Astrocyte (in vitro differentiated cells and primary cell): ENCODE measurements around the gene RSPH1. TPM values are rescaled to one million over a fixed set of nuclear protein-coding genes. Genes with fewer than 3 reads are reported as not detected.

Experiments used
- DNase-seq: peaks from one replicate; pipeline ENCODE4 v3.0.0-alpha.2; 2010; ENCODE audit warnings: low read depth
- FAIRE-seq: peaks from 2 replicates; lab custom pipeline; 2011; peaks lifted over from hg19 to GRCh38; lab: Jason Lieb, UNC
- H2AFZ ChIP-seq: 2 replicates; pipeline ENCODE4 v1.6.0; 2012; ENCODE audit warnings: low read depth, low read length, inconsistent platforms
- H3K27ac ChIP-seq: 2 replicates; pipeline ENCODE4 v1.5.1; 2011; ENCODE audit warnings: low read depth, low read length, inconsistent platforms
- H3K27me3 ChIP-seq: 2 replicates; pipeline ENCODE4 v1.6.0; 2011; ENCODE audit warnings: low read length, inconsistent platforms; ENCODE audit not compliant: insufficient read depth
- H3K36me3 ChIP-seq: 2 replicates; pipeline ENCODE4 v1.5.1; 2011; ENCODE audit warnings: low read length, inconsistent platforms; ENCODE audit not compliant: insufficient read depth
- H3K4me1 ChIP-seq: 2 replicates; pipeline ENCODE4 v1.5.1; 2011; ENCODE audit warnings: low read length, inconsistent platforms; ENCODE audit not compliant: insufficient read depth
- H3K4me2 ChIP-seq: 2 replicates; pipeline ENCODE4 v1.6.0; 2012; ENCODE audit warnings: low read length, inconsistent platforms
- H3K4me3 ChIP-seq: 2 replicates; pipeline ENCODE4 v1.5.1; 2011; ENCODE audit warnings: low read depth, mild to moderate bottlenecking, low read length, inconsistent platforms; ENCODE audit not compliant: insufficient read depth
- H3K79me2 ChIP-seq: 2 replicates; pipeline ENCODE4 v1.6.0; 2012; ENCODE audit warnings: mild to moderate bottlenecking, low read length, inconsistent platforms; ENCODE audit not compliant: insufficient read depth
- H3K9ac ChIP-seq: 2 replicates; pipeline ENCODE4 v1.6.0; 2012; ENCODE audit warnings: mild to moderate bottlenecking, low read length, inconsistent platforms
- H3K9me3 ChIP-seq: 2 replicates; pipeline ENCODE4 v1.5.1; 2012; ENCODE audit warnings: low read depth, mild to moderate bottlenecking, low read length, inconsistent platforms; ENCODE audit not compliant: insufficient read depth
- H4K20me1 ChIP-seq: 2 replicates; pipeline ENCODE4 v1.6.0; 2012; ENCODE audit warnings: low read length, inconsistent platforms; ENCODE audit not compliant: insufficient read depth
- H3K27ac Mint-ChIP-seq: one replicate; pipeline ENCODE4 v1.8.0; 2021; ENCODE audit warnings: mild to moderate bottlenecking, mixed read lengths; ENCODE audit not compliant: unreplicated experiment
- H3K27me3 Mint-ChIP-seq: one replicate; pipeline ENCODE4 v1.8.0; 2021; ENCODE audit warnings: low read depth, mixed read lengths; ENCODE audit not compliant: unreplicated experiment
- H3K36me3 Mint-ChIP-seq: one replicate; pipeline ENCODE4 v1.8.0; 2021; ENCODE audit warnings: low read depth, mixed read lengths; ENCODE audit not compliant: unreplicated experiment
- H3K4me1 Mint-ChIP-seq: one replicate; pipeline ENCODE4 v1.8.0; 2021; ENCODE audit warnings: low read depth, mixed read lengths; ENCODE audit not compliant: unreplicated experiment
- H3K4me3 Mint-ChIP-seq: one replicate; pipeline ENCODE4 v1.8.0; 2021; ENCODE audit warnings: mild to moderate bottlenecking, moderate library complexity, mixed read lengths; ENCODE audit not compliant: unreplicated experiment
- H3K9me3 Mint-ChIP-seq: one replicate; pipeline ENCODE4 v1.8.0; 2021; ENCODE audit warnings: mild to moderate bottlenecking, mixed read lengths; ENCODE audit not compliant: unreplicated experiment
- CTCF ChIP-seq: IDR thresholded peaks from 2 replicates; pipeline ENCODE4 v1.5.1; 2011; ENCODE audit warnings: low read depth, mild to moderate bottlenecking, inconsistent platforms, low read length, moderate library complexity; ENCODE audit not compliant: insufficient read depth
- EZH2 ChIP-seq: IDR thresholded peaks from 2 replicates; pipeline ENCODE4 v1.6.1; 2012; ENCODE audit warnings: mild to moderate bottlenecking, low read length, inconsistent platforms; ENCODE audit not compliant: insufficient read depth
- total RNA-seq: library from RNA; stranded (reverse); gene quantifications from 2 replicates; pipeline ENCODE4 v1.2.1, GENCODE V29; 2021

Gene RSPH1
- total RNA-seq, 1 donor from 2014 or later: 0.43 TPM

GRCh38 chr21:42467140-42467983 lies 28.7 kb downstream of the RSPH1 start:
- no peaks in the 10 kb centered on the region for H3K9me3 ChIP-seq
- no peak overlapping the region for H3K4me3 ChIP-seq
- H4K20me1 ChIP-seq: no peaks in the 10 kb centered on the region
- H3K79me2 ChIP-seq: no peaks in the 10 kb centered on the region
- H3K36me3 ChIP-seq: no peaks in the 10 kb centered on the region
- no peak overlapping the region for H3K27ac ChIP-seq
- H3K9me3 Mint-ChIP-seq: no peaks in the 10 kb centered on the region
- no peaks in the 10 kb centered on the region for H3K4me1 ChIP-seq
- H3K36me3 Mint-ChIP-seq: no peaks in the 10 kb centered on the region
- no peak for TF ChIP-seq EZH2
- no peak for TF ChIP-seq CTCF
- no peak overlapping the region for H2AFZ ChIP-seq
- H3K4me1 Mint-ChIP-seq: peaks cover 12% of the 10 kb centered on the region
- H3K27me3 ChIP-seq: peaks cover 2% of the 10 kb centered on the region
- no peak overlapping the region for H3K27ac Mint-ChIP-seq
- H3K27me3 Mint-ChIP-seq: peaks cover 10% of the 10 kb centered on the region
- H3K9ac ChIP-seq: no peak overlapping the region
- DNase-seq (peak; percentile 39), FAIRE-seq (no peak)
- no peak overlapping the region for H3K4me2 ChIP-seq
- no peak overlapping the region for H3K4me3 Mint-ChIP-seq

- Mint-ChIP-seq H3K27ac (no peak overlapping the region), H3K4me3 (no peak overlapping the region), H3K27me3 (peaks cover 8% of the 10 kb centered on the region), H3K36me3 (no peaks in the 10 kb centered on the region), H3K9me3 (no peaks in the 10 kb centered on the region), H3K4me1 (peaks cover 12% of the 10 kb centered on the region)
- no peak for FAIRE-seq
- TF ChIP-seq EZH2: no peak
- no peak for TF ChIP-seq CTCF
- no peaks in the 10 kb centered on the region for H3K4me1 ChIP-seq
- H3K9me3 ChIP-seq: no peaks in the 10 kb centered on the region
- H3K4me2 ChIP-seq: no peak overlapping the region
- no peaks in the 10 kb centered on the region for H3K79me2 ChIP-seq
- H2AFZ ChIP-seq: no peak overlapping the region
- no peaks in the 10 kb centered on the region for H4K20me1 ChIP-seq
- no peak overlapping the region for H3K27ac ChIP-seq
- H3K27me3 ChIP-seq: peaks cover 2% of the 10 kb centered on the region
- no peaks in the 10 kb centered on the region for H3K36me3 ChIP-seq
- H3K4me3 ChIP-seq: no peak overlapping the region
- H3K9ac ChIP-seq: no peak overlapping the region
- no peak for DNase-seq
Measured at GRCh38 chr21:42466700-42467099, 29.3 kb downstream of the RSPH1 start.

GRCh38 chr21:42465803-42466127 lies 30.3 kb downstream of the RSPH1 start:
- H2AFZ ChIP-seq: no peak overlapping the region
- H3K4me1 Mint-ChIP-seq: peaks cover 12% of the 10 kb centered on the region
- no peak overlapping the region for H3K4me2 ChIP-seq
- H3K27ac Mint-ChIP-seq: no peak overlapping the region
- H4K20me1 ChIP-seq: no peaks in the 10 kb centered on the region
- FAIRE-seq: no peak
- no peak for DNase-seq
- no peaks in the 10 kb centered on the region for H3K36me3 Mint-ChIP-seq
- no peak overlapping the region for H3K4me3 Mint-ChIP-seq
- TF ChIP-seq EZH2: no peak
- TF ChIP-seq CTCF: no peak
- no peak overlapping the region for H3K4me3 ChIP-seq
- no peak overlapping the region for H3K9ac ChIP-seq
- H3K27me3 Mint-ChIP-seq: peaks cover 8% of the 10 kb centered on the region
- no peaks in the 10 kb centered on the region for H3K9me3 Mint-ChIP-seq
- H3K9me3 ChIP-seq: no peaks in the 10 kb centered on the region
- peaks cover 2% of the 10 kb centered on the region for H3K27me3 ChIP-seq
- no peaks in the 10 kb centered on the region for H3K4me1 ChIP-seq
- no peaks in the 10 kb centered on the region for H3K79me2 ChIP-seq
- H3K36me3 ChIP-seq: no peaks in the 10 kb centered on the region
- H3K27ac ChIP-seq: no peak overlapping the region
